Neutrophil (primary cell): ENCODE measurements around the gene SLC25A12.

Experiments used
- H3K27ac ChIP-seq: fragments of 200-600 bp; sonication (generic); 2 replicates; pipeline ENCODE4 v1.5.1; 2016; ENCODE audit warnings: mild to moderate bottlenecking, moderate library complexity
- H3K27me3 ChIP-seq: fragments of 200-600 bp; sonication (generic); 2 replicates; pipeline ENCODE4 v1.6.0; 2016; ENCODE audit warnings: mild to moderate bottlenecking
- H3K36me3 ChIP-seq: fragments of 200-600 bp; sonication (generic); 2 replicates; pipeline ENCODE4 v1.5.1; 2017
- H3K4me1 ChIP-seq, 2 experiments: fragments of 200-600 bp in 1 of 2; sonication (generic) in 1 of 2; 1 replicate in 1 of 2; 2 replicates in 1 of 2; pipeline versions ENCODE4 v1.5.1 to v1.6.1; 2013 to 2016; ENCODE audit warnings: low read depth in 1 of 2, low read length in 1 of 2, mild to moderate bottlenecking in 1 of 2, moderate library complexity in 1 of 2; ENCODE audit not compliant: control insufficient read depth in 1 of 2, insufficient read depth in 1 of 2
- H3K4me3 ChIP-seq, 2 experiments: fragments of 200-600 bp in 1 of 2; sonication (generic) in 1 of 2; 1 replicate in 1 of 2; 2 replicates in 1 of 2; pipeline ENCODE4 v1.5.1; 2013 to 2016; ENCODE audit warnings: low read depth in 1 of 2, low read length in 1 of 2, mild to moderate bottlenecking in 1 of 2, moderate library complexity in 1 of 2
- H3K9me3 ChIP-seq: fragments of 200-600 bp; sonication (generic); 2 replicates; pipeline ENCODE4 v1.5.1; 2016
- CTCF ChIP-seq: fragments of 200-600 bp; sonication (generic); IDR thresholded peaks from 2 replicates; pipeline ENCODE4 v1.5.1; 2016; ENCODE audit warnings: antibody characterized with exemption

Gene SLC25A12

GRCh38 chr2:171893824-171894611 is at the start of gene SLC25A12:
TSS of gene SLC25A12 (minus strand) at chr2:171894244. CDS start at chr2:171894214, 30 bp downstream.
- H3K27ac ChIP-seq: peak within 1 kb of the TSS; percentile 67
- no peaks in the 10 kb centered on the region for H3K9me3 ChIP-seq
- H3K27me3 ChIP-seq: no peaks in the 10 kb centered on the region
- H3K36me3 ChIP-seq: peaks cover 9% of the 10 kb centered on the region
- TF ChIP-seq CTCF: no peak
- H3K4me1 ChIP-seq: peaks cover 13 to 17% of the 10 kb centered on the region in 2 experiments
- peak within 1 kb of the TSS; percentile 67 to 86 for H3K4me3 ChIP-seq

GRCh38 chr2:171941316-171941699 is 47.3 kb upstream of the SLC25A12 start:
- H3K27ac ChIP-seq: no peak overlapping the region
- no peak overlapping the region for H3K4me3 ChIP-seq
- TF ChIP-seq CTCF: no peak

GRCh38 chr2:171939743-171940071 is 45.7 kb upstream of the SLC25A12 start:
- Histone ChIP-seq H3K27me3 (no peaks in the 10 kb centered on the region), H3K27ac (peak overlapping the region; percentile 77), H3K9me3 (no peaks in the 10 kb centered on the region), H3K4me3 (no peak overlapping the region), H3K4me1 (peaks cover 25 to 26% of the 10 kb centered on the region in 2 experiments), H3K36me3 (no peaks in the 10 kb centered on the region)
- no peak for TF ChIP-seq CTCF

More at GRCh38 chr2:171941316-171941699, 47.3 kb upstream of the SLC25A12 start:
- Histone ChIP-seq H3K36me3 (no peaks in the 10 kb centered on the region), H3K4me1 (peaks cover 25 to 26% of the 10 kb centered on the region in 2 experiments), H3K9me3 (no peaks in the 10 kb centered on the region), H3K27me3 (no peaks in the 10 kb centered on the region)

- Histone ChIP-seq H3K9me3 (no peaks in the 10 kb centered on the region), H3K27me3 (no peaks in the 10 kb centered on the region), H3K4me3 (no peak overlapping the region), H3K36me3 (no peaks in the 10 kb centered on the region), H3K27ac (peak overlapping the region; percentile 77), H3K4me1 (peaks cover 25 to 26% of the 10 kb centered on the region in 2 experiments)
- TF ChIP-seq CTCF: no peak
Measured at GRCh38 chr2:171939058-171939742, 45.2 kb upstream of the SLC25A12 start.

- Histone ChIP-seq H3K4me3 (no peak overlapping the region), H3K27ac (no peak overlapping the region), H3K27me3 (no peaks in the 10 kb centered on the region), H3K9me3 (no peaks in the 10 kb centered on the region), H3K4me1 (no peaks in the 10 kb centered on the region), H3K36me3 (peaks cover 34% of the 10 kb centered on the region)
- TF ChIP-seq CTCF: no peak
Measured at GRCh38 chr2:171930385-171930784, 36.3 kb upstream of the SLC25A12 start.
